HFFc6 (cell line): Measurements from ENCODE around the gene FREM3. TPM values are rescaled to one million over a fixed set of nuclear protein-coding genes. Genes with fewer than 3 reads are reported as not detected.
"Not testable (repeated sequence)": the region's sequence is repeated elsewhere in the genome, so short reads cannot be mapped to it uniquely, and the experiment has no call there.

Experiments used
- DNase-seq: peaks from one replicate; pipeline ENCODE4 v3.0.0-alpha.2; 2018
- H3K27ac Mint-ChIP-seq: 2 replicates; pipeline ENCODE4 v1.8.0; 2020; ENCODE audit warnings: mild to moderate bottlenecking, mixed read lengths
- H3K27me3 Mint-ChIP-seq: 2 replicates; pipeline ENCODE4 v1.8.0; 2021; ENCODE audit warnings: mild to moderate bottlenecking, moderate library complexity, mixed read lengths; ENCODE audit not compliant: insufficient read depth
- H3K36me3 Mint-ChIP-seq: 2 replicates; pipeline ENCODE4 v1.8.0; 2021; ENCODE audit warnings: low read depth, mixed read lengths
- H3K4me1 Mint-ChIP-seq: 2 replicates; pipeline ENCODE4 v1.8.0; 2020; ENCODE audit warnings: low read depth, mixed read lengths
- H3K4me3 Mint-ChIP-seq: 2 replicates; pipeline ENCODE4 v1.8.0; 2020; ENCODE audit warnings: mild to moderate bottlenecking, moderate library complexity, mixed read lengths
- H3K9me3 Mint-ChIP-seq: 2 replicates; pipeline ENCODE4 v1.8.0; 2020; ENCODE audit warnings: mild to moderate bottlenecking, mixed read lengths
- CTCF ChIP-seq: fragments of 200-600 bp; sonication (generic); IDR thresholded peaks from 2 replicates; pipeline ENCODE4 v1.5.0; 2021; ENCODE audit warnings: antibody characterized with exemption, mild to moderate bottlenecking
- long read RNA-seq: library from polyadenylated mRNA; unstranded; transcript quantifications from one replicate; pipeline ENCODE4 v2.0.0, GENCODE V29; 2019
- total RNA-seq, 6 experiments: library from RNA; stranded (reverse); fragmentation: NEBNext Ultra II Directional; extraction: Animal tissue kit (Norgen Biotek cat#: 25700); gene quantifications; 2 replicates in 1 of 6; 3 replicates in 5 of 6; pipeline ENCODE4 v1.2.3, GENCODE V29; 2021

The FREM3 gene
- total RNA-seq, result not detected
- long read RNA-seq, partial matches to known transcripts, result 1 of 1 reads
- long read RNA-seq, other reads (novel, unspliced or antisense), result 0 of 1 reads

- Mint-ChIP-seq H3K27me3 (no peaks in the 10 kb centered on the region), H3K4me1 (no peaks in the 10 kb centered on the region), H3K27ac (no peak within 1 kb of the TSS), H3K36me3 (no peaks in the 10 kb centered on the region), H3K4me3 (no peak within 1 kb of the TSS), H3K9me3 (peaks cover 30% of the 10 kb centered on the region)
- no peak for TF ChIP-seq CTCF
- no peak for DNase-seq
Measured at GRCh38 chr4:143700416-143701352, at the start of gene FREM3. Gene FREM3 (minus strand): TSS chr4:143700675. CDS start chr4:143700675, 0 bp downstream.

DNA sequence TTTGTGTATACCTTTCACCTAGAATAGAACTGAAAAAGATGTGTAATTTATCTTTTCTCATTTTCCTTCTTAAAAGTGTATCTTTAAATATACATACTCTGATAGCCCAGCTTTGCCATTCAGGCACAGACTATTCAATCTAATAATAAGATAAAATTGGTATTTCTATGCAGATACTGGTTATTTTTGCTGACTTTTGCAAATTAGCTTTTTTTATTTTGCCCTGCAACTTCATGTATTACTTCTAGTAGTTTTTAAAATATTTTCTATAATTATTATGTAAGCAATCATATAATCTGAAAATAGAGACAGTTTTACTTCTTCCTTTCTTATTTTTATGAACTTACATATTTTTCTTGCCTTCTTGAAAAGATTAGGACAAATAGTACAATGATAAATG lies 45.4 kb upstream of the FREM3 start:
- peaks cover 21% of the 10 kb centered on the region; the same call in 1 of the 2 replicates for H3K9me3 Mint-ChIP-seq
- no peak for DNase-seq
- no peak for TF ChIP-seq CTCF
- no peak overlapping the region for H3K4me3 Mint-ChIP-seq
- H3K36me3 Mint-ChIP-seq, result no peaks in the 10 kb centered on the region
- H3K27ac Mint-ChIP-seq, result no peak overlapping the region
- H3K27me3 Mint-ChIP-seq, result no peaks in the 10 kb centered on the region
- H3K4me1 Mint-ChIP-seq, result no peaks in the 10 kb centered on the region

GRCh38 chr4:143743591-143743990 lies 43.1 kb upstream of the FREM3 start:
- no peak overlapping the region for H3K4me3 Mint-ChIP-seq
- H3K36me3 Mint-ChIP-seq, result no peaks in the 10 kb centered on the region
- no peak for DNase-seq
- no peak overlapping the region for H3K27ac Mint-ChIP-seq
- TF ChIP-seq CTCF, result no peak
- H3K4me1 Mint-ChIP-seq, result no peaks in the 10 kb centered on the region
- H3K27me3 Mint-ChIP-seq, result no peaks in the 10 kb centered on the region
- H3K9me3 Mint-ChIP-seq, result peaks cover 23% of the 10 kb centered on the region; the same call in 1 of the 2 replicates

DNA sequence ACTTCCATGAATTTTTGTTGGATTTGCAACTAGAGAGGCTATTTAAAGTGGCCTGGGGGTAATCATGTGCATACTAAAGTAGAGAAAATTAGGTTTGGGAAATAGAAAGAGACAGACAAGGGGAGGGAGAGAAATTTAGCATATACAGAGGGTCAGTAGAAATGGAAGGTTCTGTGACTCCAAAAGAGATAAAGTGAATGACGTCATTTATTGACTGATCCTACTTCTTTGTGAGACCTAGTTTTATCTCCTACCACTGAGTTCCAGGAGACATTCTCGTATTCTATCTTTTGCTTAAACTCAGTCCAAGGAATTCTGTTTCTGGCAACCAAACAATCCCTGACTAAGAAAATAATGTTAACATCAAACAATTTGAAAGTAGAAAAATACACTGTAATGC lies 42.4 kb upstream of the FREM3 start:
- no peaks in the 10 kb centered on the region for H3K36me3 Mint-ChIP-seq
- H3K27ac Mint-ChIP-seq, result no peak overlapping the region
- no peaks in the 10 kb centered on the region for H3K4me1 Mint-ChIP-seq
- DNase-seq, result no peak
- peaks cover 23% of the 10 kb centered on the region; the same call in 1 of the 2 replicates for H3K9me3 Mint-ChIP-seq
- H3K4me3 Mint-ChIP-seq, result no peak overlapping the region
- no peak for TF ChIP-seq CTCF
- H3K27me3 Mint-ChIP-seq, result no peaks in the 10 kb centered on the region

- Mint-ChIP-seq H3K4me1 (no peaks in the 10 kb centered on the region), H3K36me3 (no peaks in the 10 kb centered on the region), H3K9me3 (peaks cover 29% of the 10 kb centered on the region), H3K27ac (no peak overlapping the region), H3K27me3 (no peaks in the 10 kb centered on the region), H3K4me3 (no peak overlapping the region)
- no peak for DNase-seq
- no peak for TF ChIP-seq CTCF
Measured at GRCh38 chr4:143736861-143737260, 36.4 kb upstream of the FREM3 start.

DNA sequence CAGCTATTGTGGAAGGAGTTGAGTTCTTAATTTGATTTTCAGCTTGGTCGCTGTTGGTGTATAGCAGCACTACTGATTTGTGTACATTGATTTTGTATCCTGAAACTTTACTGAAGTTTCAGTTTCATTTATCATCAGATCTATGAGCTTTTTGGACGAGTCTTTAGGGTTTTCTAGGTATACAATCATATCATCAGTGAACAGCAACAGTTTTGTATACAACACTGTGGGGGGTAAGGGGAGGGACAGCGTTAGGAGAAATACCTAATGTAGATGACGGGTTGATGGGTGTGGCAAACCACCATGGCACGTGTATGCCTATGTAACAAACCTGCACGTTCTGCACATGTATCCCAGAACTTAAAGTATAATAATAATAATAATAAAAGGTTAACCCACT lies 35.6 kb upstream of the FREM3 start:
- not testable (repeated sequence) for H3K4me1 Mint-ChIP-seq, H3K27ac Mint-ChIP-seq, H3K27me3 Mint-ChIP-seq, DNase-seq, H3K36me3 Mint-ChIP-seq, H3K4me3 Mint-ChIP-seq
- H3K9me3 Mint-ChIP-seq, result peaks cover 28% of the 10 kb centered on the region
